Aorta (tissue), 5 donors: ENCODE results near the gene PKP4. TPM values are rescaled to one million over a fixed set of nuclear protein-coding genes. Genes with fewer than 3 reads are reported as not detected.

Source experiments
- ATAC-seq: fragments of 200-7000 bp; cut with Tn5 transposase; one replicate; pipeline ENCODE4 v1.9.1; 2022; ENCODE audit warnings: moderate library complexity; ENCODE audit not compliant: low FRiP score
- DNase-seq, 2 donors: peaks; one replicate each; pipeline ENCODE4 v3.0.0-alpha.2; 2020
- H3K27ac ChIP-seq, 2 donors: one replicate each; pipeline ENCODE4 v1.5.1; 2013; ENCODE audit warnings: low read length in 2 of 2, mild to moderate bottlenecking in 2 of 2, moderate library complexity in 2 of 2, control low read depth in 1 of 2, inconsistent platforms in 1 of 2, low read depth in 1 of 2
- H3K27me3 ChIP-seq, 2 donors: one replicate each; pipeline ENCODE4 v1.6.1; 2013; ENCODE audit warnings: control low read depth in 1 of 2, low read length in 1 of 2, mild to moderate bottlenecking in 1 of 2, moderate library complexity in 1 of 2; ENCODE audit not compliant: insufficient read depth in 2 of 2, control insufficient read depth in 1 of 2
- H3K36me3 ChIP-seq, 2 donors: one replicate each; pipeline ENCODE4 v1.6.1; 2013; ENCODE audit warnings: control low read depth in 1 of 2, low read length in 1 of 2, mild to moderate bottlenecking in 1 of 2; ENCODE audit not compliant: insufficient read depth in 2 of 2, control insufficient read depth in 1 of 2
- H3K4me1 ChIP-seq, 2 donors: one replicate each; pipeline ENCODE4 v1.6.1; 2013; ENCODE audit warnings: low read length in 2 of 2, control low read depth in 1 of 2, mild to moderate bottlenecking in 1 of 2, moderate library complexity in 1 of 2; ENCODE audit not compliant: insufficient read depth in 2 of 2, control insufficient read depth in 1 of 2
- H3K4me3 ChIP-seq, 2 donors: one replicate each; pipeline ENCODE4 v1.5.1; 2013; ENCODE audit warnings: low read length in 2 of 2, control low read depth in 1 of 2, mild to moderate bottlenecking in 1 of 2
- H3K9me3 ChIP-seq: one replicate; pipeline ENCODE4 v1.6.1; 2013; ENCODE audit warnings: mild to moderate bottlenecking, low read length; ENCODE audit not compliant: control insufficient read depth
- WGBS, 2 donors: extraction: QIAGEN DNeasy Blood & Tissue Kit; methylation state at CpG; one replicate each; pipeline ENCODE4 v1.1.7; 2013; 5-methylcytosine and 5-hydroxymethylcytosine counted together
- intact Hi-C, 2 donors: fragments of 100-400 bp; cut with DNase I; formaldehyde crosslinking; loops; one replicate each; pipeline versions ENCODE4 v1.14.2 to v1.15.0; 2022
- polyA plus RNA-seq, 2 donors: library from polyadenylated mRNA; stranded (reverse); fragments of 200-250 nt; gene quantifications; one replicate each; pipeline ENCODE4 v1.2.3, GENCODE V29; 2013
- total RNA-seq, 2 donors: library from RNA; stranded (reverse); fragmentation: NEBNext Ultra II Directional; extraction: Animal tissue kit (Norgen Biotek cat#: 25700); gene quantifications; one replicate each; pipeline ENCODE4 v1.2.1, GENCODE V29; 2021
- donor health status: healthy with polysubstance abuse.
- donor health status: Bipolar disorder and iron deficiency.
- donor health status: DM: no; HTN: no; CAD: no.
- donor health status: DM: no; HTN: no; CAD: no.
- donor health status: DM: yes; HTN: yes; CAD: no.

Gene PKP4
- total and polyA plus RNA-seq, 4 donors: 17.7 to 128 (median 44.0) TPM

GRCh38 chr2:158598862-158599517 lies 142.2 kb downstream of the PKP4 start:
- WGBS, 2 donors: 73 to 82% methylated on average over 3 of the region's 3 CpGs
- DNase-seq: no peak
- intact Hi-C loops: no loop called here
- Histone ChIP-seq H3K27me3 (no peaks in the 10 kb centered on the region), H3K9me3 (no peaks in the 10 kb centered on the region), H3K4me1 (peaks cover 0 to 9% of the 10 kb centered on the region in 2 donors), H3K36me3 (no peaks in the 10 kb centered on the region), H3K4me3 (no peak overlapping the region), H3K27ac (no peak overlapping the region)
- no peak for ATAC-seq

- Histone ChIP-seq H3K27ac (no peak overlapping the region), H3K4me3 (no peak overlapping the region), H3K27me3 (no peaks in the 10 kb centered on the region), H3K4me1 (peaks cover 0 to 9% of the 10 kb centered on the region in 2 donors), H3K36me3 (no peaks in the 10 kb centered on the region), H3K9me3 (no peaks in the 10 kb centered on the region)
- intact Hi-C loops: loop anchor here in 1 of 2 donors (10.0 kb wide), 1 partner anchor 145 kb away; the partner anchor contains the start of genes CCDC148 and PKP4
- no peak for ATAC-seq
- DNase-seq: no peak
Measured at GRCh38 chr2:158599609-158600008, 142.9 kb downstream of the PKP4 start.

DNA sequence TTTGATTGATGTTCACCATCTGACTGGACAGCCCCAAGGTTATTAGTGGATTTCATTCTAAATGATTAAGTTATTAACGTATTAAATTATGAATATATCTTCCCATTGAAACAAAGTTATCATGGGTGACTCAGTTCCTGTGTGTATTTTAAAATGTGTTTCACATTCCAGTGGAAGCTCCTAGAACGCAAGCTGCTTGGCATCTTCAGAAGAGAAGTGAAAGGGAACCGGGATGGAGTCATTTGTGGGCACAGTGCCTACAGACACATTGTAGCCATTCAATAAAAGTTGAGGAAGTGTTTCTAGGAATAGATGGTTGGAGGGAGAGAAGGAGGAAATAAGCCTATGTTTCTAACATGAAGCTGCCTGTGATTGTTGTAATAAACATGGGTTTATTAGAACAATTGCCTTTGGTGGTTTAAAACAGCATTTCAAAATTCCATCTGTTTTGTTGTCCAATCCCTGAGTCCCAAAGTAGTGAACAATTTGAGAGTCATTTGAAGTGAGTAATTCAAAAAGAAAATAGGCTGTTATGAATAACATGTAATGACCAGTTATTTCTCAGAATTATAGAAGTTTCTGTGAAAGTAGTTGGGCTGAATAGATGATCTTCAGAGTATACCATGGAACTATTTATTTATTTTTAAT lies 143.5 kb downstream of the PKP4 start:
- H3K4me3 ChIP-seq: no peak overlapping the region
- 0 to 1% methylated on average over 3 of the region's 3 CpGs for WGBS, 2 donors
- ATAC-seq (peak; percentile 70), DNase-seq (peak; percentile 75 to 79)
- intact Hi-C loops: loop anchor here in 1 of 2 donors (10.0 kb wide), 1 partner anchor 145 kb away; the partner anchor contains the start of genes CCDC148 and PKP4
- H3K36me3 ChIP-seq: no peaks in the 10 kb centered on the region
- H3K27me3 ChIP-seq: no peaks in the 10 kb centered on the region
- H3K4me1 ChIP-seq: peaks cover 0 to 9% of the 10 kb centered on the region in 2 donors
- no peaks in the 10 kb centered on the region for H3K9me3 ChIP-seq
- H3K27ac ChIP-seq: no peak overlapping the region

- ATAC-seq: no peak
Measured at GRCh38 chr2:158602027-158602426, 145.3 kb downstream of the PKP4 start.

DNA sequence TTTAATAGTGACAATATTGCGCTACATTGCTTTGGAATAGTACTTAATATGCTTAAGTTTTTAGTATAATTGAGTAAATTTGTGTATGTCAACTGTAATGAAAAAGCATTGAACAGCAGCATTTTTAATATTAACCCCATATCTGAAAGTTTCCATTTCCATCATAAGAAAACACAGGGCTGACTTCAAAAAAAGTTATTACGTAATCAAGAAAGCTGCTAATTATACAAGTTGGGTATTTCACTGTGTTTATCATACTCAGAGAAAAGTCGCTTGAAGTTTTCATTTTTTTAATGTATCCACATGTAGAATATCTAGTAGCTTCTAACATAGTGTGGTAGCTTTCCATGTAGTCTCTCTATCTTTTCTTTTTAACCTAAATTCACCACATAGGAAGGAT lies 146.5 kb downstream of the PKP4 start:
- Histone ChIP-seq H3K4me1 (peaks cover 0 to 9% of the 10 kb centered on the region in 2 donors), H3K9me3 (no peaks in the 10 kb centered on the region), H3K4me3 (no peak overlapping the region), H3K36me3 (no peaks in the 10 kb centered on the region), H3K27me3 (no peaks in the 10 kb centered on the region), H3K27ac (no peak overlapping the region)
- 94 to 97% methylated on average over 3 of the region's 3 CpGs for WGBS, 2 donors
- ATAC-seq (no peak), DNase-seq (no peak)
- intact Hi-C loops: loop anchor here in 1 of 2 donors (10.0 kb wide), 1 partner anchor 148 kb away; the partner anchor contains the start of genes CCDC148 and PKP4

More at GRCh38 chr2:158602027-158602426, 145.3 kb downstream of the PKP4 start:
- intact Hi-C loops: loop anchor here in 1 of 2 donors (10.0 kb wide), 1 partner anchor 147 kb away; the partner anchor contains the start of genes CCDC148 and PKP4
- no peaks in the 10 kb centered on the region for H3K36me3 ChIP-seq
- H3K4me1 ChIP-seq: peaks cover 0 to 9% of the 10 kb centered on the region in 2 donors
- no peak overlapping the region for H3K4me3 ChIP-seq
- 73 to 85% methylated on average over 2 of the region's 2 CpGs for WGBS, 2 donors
- no peak overlapping the region for H3K27ac ChIP-seq
- no peak for DNase-seq
- H3K27me3 ChIP-seq: no peaks in the 10 kb centered on the region
- H3K9me3 ChIP-seq: no peaks in the 10 kb centered on the region

DNA sequence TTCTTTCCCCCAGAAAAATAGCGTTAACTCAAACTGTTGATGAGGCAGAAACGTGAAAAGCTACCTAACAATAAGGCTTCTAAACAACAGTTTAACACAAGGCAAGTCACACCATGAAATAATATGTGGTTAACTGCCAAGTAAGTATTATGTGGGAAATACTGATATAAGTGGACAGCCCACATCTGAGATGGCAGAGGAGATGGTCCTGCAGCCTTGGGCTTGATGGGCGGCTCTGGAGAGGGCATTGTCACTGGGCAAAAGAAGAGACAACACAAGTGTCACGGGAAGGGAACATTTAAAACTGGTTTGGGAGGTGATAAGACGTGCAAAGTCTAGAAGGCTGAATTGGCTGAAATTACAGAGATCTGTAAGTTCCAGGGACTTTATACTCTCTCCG lies 147.2 kb downstream of the PKP4 start:
- Histone ChIP-seq H3K4me1 (peaks cover 0 to 9% of the 10 kb centered on the region in 2 donors), H3K27ac (no peak overlapping the region), H3K36me3 (no peaks in the 10 kb centered on the region), H3K9me3 (no peaks in the 10 kb centered on the region), H3K4me3 (no peak overlapping the region), H3K27me3 (no peaks in the 10 kb centered on the region)
- 91 to 93% methylated on average over 6 of the region's 6 CpGs for WGBS, 2 donors
- DNase-seq (no peak), ATAC-seq (no peak)
- intact Hi-C loops: loop anchor here in 1 of 2 donors (10.0 kb wide), 1 partner anchor 149 kb away; the partner anchor contains the start of genes CCDC148 and PKP4

GRCh38 chr2:158610059-158610458 lies 153.3 kb downstream of the PKP4 start:
- intact Hi-C loops: no loop called here
- Histone ChIP-seq H3K27me3 (no peaks in the 10 kb centered on the region), H3K9me3 (no peaks in the 10 kb centered on the region), H3K4me1 (no peaks in the 10 kb centered on the region), H3K36me3 (no peaks in the 10 kb centered on the region), H3K4me3 (no peak overlapping the region), H3K27ac (no peak overlapping the region)
- 71 to 75% methylated on average over 4 of the region's 4 CpGs for WGBS, 2 donors
- no peak for ATAC-seq
- DNase-seq: no peak

- WGBS, 2 donors: 88 to 92% methylated on average over 3 of the region's 3 CpGs
- no peaks in the 10 kb centered on the region for H3K9me3 ChIP-seq
- ATAC-seq (no peak), DNase-seq (no peak)
- no peaks in the 10 kb centered on the region for H3K4me1 ChIP-seq
- H3K27me3 ChIP-seq: no peaks in the 10 kb centered on the region
- intact Hi-C loops: no loop called here
- H3K27ac ChIP-seq: no peak overlapping the region
- H3K4me3 ChIP-seq: no peak overlapping the region
- H3K36me3 ChIP-seq: no peaks in the 10 kb centered on the region
Measured at GRCh38 chr2:158616480-158617000, 159.8 kb downstream of the PKP4 start.
